K562 (cell line): Measurements from ENCODE around the gene SMIM45. TPM values are rescaled to one million over a fixed set of nuclear protein-coding genes. Genes with fewer than 3 reads are reported as not detected.

Experiments used
- ATAC-seq: fragments of 200-7000 bp; cut with Tn5 transposase; 3 replicates; pipeline ENCODE4 v1.9.1; 2020; ENCODE audit warnings: moderate library complexity
- BruUV-seq: library from RNA; stranded (reverse); fragments of 400-500 nt; replicated peaks from 2 replicates; lab custom pipeline; 2021; lab: Mats Ljungman, UMichigan
- CTCF ChIA-PET: fragments of 300-600 bp; formaldehyde crosslinking; extraction: SDS; loops from one replicate; lab custom pipeline; 2021; ENCODE audit warnings: low intra/inter-chr PET ratio; lab: Yijun Ruan, JAX
- POLR2A ChIA-PET: fragments of 300-600, 350-650 bp; sonication (Branson Sonifier 250); formaldehyde crosslinking; extraction: SDS; loops from one replicate; lab custom pipeline; 2021; ENCODE audit warnings: antibody characterized with exemption, inconsistent platforms; lab: Yijun Ruan, JAX
- DNase-seq, 4 experiments: peaks; one replicate each; pipeline versions ENCODE4 v3.0.0 to v3.0.0-alpha.2; 2011 to 2018; ENCODE audit warnings: low spot score in 3 of 4, mixed read lengths in 3 of 4; ENCODE audit errors: extremely low read depth in 1 of 4
- FAIRE-seq: peaks from 2 replicates; lab custom pipeline; 2011; peaks lifted over from hg19 to GRCh38; lab: Jason Lieb, UNC
- H2AFZ ChIP-seq: 2 replicates; pipeline ENCODE4 v1.6.0; 2011; ENCODE audit warnings: low read depth, low read length, control low read depth, inconsistent platforms
- H3K27ac ChIP-seq: fragments of 200-600 bp; 3 replicates; pipeline ENCODE4 v1.8.0; 2011; ENCODE audit warnings: low read depth, mild to moderate bottlenecking, control low read depth, inconsistent platforms, low read length, moderate library complexity, mixed read lengths; ENCODE audit errors: extremely low read depth
- H3K27me3 ChIP-seq, 2 experiments: fragments of 300-600 bp in 1 of 2; 2 replicates in 1 of 2; 3 replicates in 1 of 2; pipeline versions ENCODE4 v1.6.0 to v1.8.0; 2011; ENCODE audit warnings: inconsistent platforms in 2 of 2, low read length in 2 of 2, mild to moderate bottlenecking in 1 of 2, mixed read lengths in 1 of 2, moderate library complexity in 1 of 2; ENCODE audit not compliant: control insufficient read depth in 2 of 2, insufficient read depth in 2 of 2
- H3K36me3 ChIP-seq: fragments of 300-600 bp; 3 replicates; pipeline ENCODE4 v1.8.0; 2011; ENCODE audit warnings: mild to moderate bottlenecking, low read length, inconsistent platforms; ENCODE audit not compliant: control insufficient read depth, insufficient read depth
- H3K4me1 ChIP-seq, 2 experiments: fragments of 200-600 bp in 1 of 2; replicated peaks in 1 of 2; 2 replicates in 1 of 2; 3 replicates in 1 of 2; pipeline versions ENCODE4 v1.5.1 to v1.8.0; 2011; ENCODE audit warnings: inconsistent platforms in 2 of 2, low read length in 2 of 2, mild to moderate bottlenecking in 1 of 2, mixed read lengths in 1 of 2, moderate library complexity in 1 of 2; ENCODE audit not compliant: control insufficient read depth in 2 of 2, insufficient read depth in 2 of 2
- H3K4me2 ChIP-seq: 2 replicates; pipeline ENCODE4 v1.6.1; 2011; ENCODE audit warnings: low read length, control low read depth, inconsistent platforms, mixed read lengths; ENCODE audit not compliant: insufficient read depth
- H3K4me3 ChIP-seq: fragments of 200-600 bp; sonication (generic), shearing (Covaris generic); 2 replicates; pipeline ENCODE4 v1.5.1; 2016; ENCODE audit warnings: control low read depth, inconsistent platforms
- H3K79me2 ChIP-seq: fragments of 200-600 bp; 3 replicates; pipeline ENCODE4 v1.8.0; 2011; ENCODE audit warnings: low read length, inconsistent platforms; ENCODE audit not compliant: control insufficient read depth, insufficient read depth
- H3K9ac ChIP-seq, 2 experiments: 2 replicates each; pipeline versions ENCODE4 v1.6.0 to v1.6.1; 2011; ENCODE audit warnings: low read depth in 2 of 2, low read length in 2 of 2, control low read depth in 1 of 2, inconsistent platforms in 1 of 2, mild to moderate bottlenecking in 1 of 2, mixed read lengths in 1 of 2; ENCODE audit not compliant: insufficient read depth in 1 of 2
- H3K9me1 ChIP-seq: one replicate; pipeline ENCODE4 v1.6.0; 2011; ENCODE audit warnings: inconsistent platforms, mild to moderate bottlenecking, low read length, moderate library complexity; ENCODE audit not compliant: control insufficient read depth, insufficient read depth
- H3K9me3 ChIP-seq: replicated peaks from 2 replicates; pipeline ENCODE4 v1.5.1; 2011; ENCODE audit warnings: low read depth, low read length, inconsistent platforms; ENCODE audit not compliant: control insufficient read depth, insufficient read depth
- H4K20me1 ChIP-seq: replicated peaks from 2 replicates; pipeline ENCODE4 v1.6.1; 2011; ENCODE audit warnings: low read length, inconsistent platforms, mixed read lengths; ENCODE audit not compliant: control insufficient read depth, insufficient read depth
- CBX2 ChIP-seq: fragments of 200-600 bp; sonication (generic); IDR thresholded peaks from one replicate; pipeline ENCODE4 v1.6.1; 2012; ENCODE audit warnings: mild to moderate bottlenecking, low read length, inconsistent platforms; ENCODE audit not compliant: insufficient read depth, poor library complexity, severe bottlenecking
- MCM3 ChIP-seq: fragments of 450-650 bp; IDR thresholded peaks from 2 replicates; pipeline ENCODE4 v1.6.1; 2016
- MEIS2 ChIP-seq: fragments of 450-650 bp; IDR thresholded peaks from 2 replicates; pipeline ENCODE4 v1.6.1; 2014; ENCODE audit warnings: mild to moderate bottlenecking; ENCODE audit not compliant: partially characterized antibody
- NEUROD1 ChIP-seq: fragments of 150-350 bp; IDR thresholded peaks from 2 replicates; pipeline ENCODE4 v1.6.1; 2014; ENCODE audit warnings: borderline replicate concordance, low read length, low read depth; ENCODE audit not compliant: partially characterized antibody
- POLR2G ChIP-seq: fragments of 200-400 bp; formaldehyde crosslinking; IDR thresholded peaks from 2 replicates; pipeline ENCODE4 v1.6.1; 2017; ENCODE audit warnings: low read depth, mild to moderate bottlenecking, antibody characterized with exemption, low read length, moderate library complexity
- SNRNP70 ChIP-seq: fragments of 200-400 bp; formaldehyde crosslinking; optimal IDR thresholded peaks from 2 replicates; pipeline ENCODE3; 2017; ENCODE audit warnings: low read depth, low read length
- ZFP30 ChIP-seq: fragments of 250-450 bp; sonication (Bioruptor Pico); IDR thresholded peaks from 2 replicates; pipeline ENCODE4 v1.8.0; 2022; ENCODE audit warnings: moderate library complexity, mild to moderate bottlenecking, inconsistent platforms, borderline replicate concordance
- ZNF512 ChIP-seq: IDR thresholded peaks from 2 replicates; pipeline ENCODE4 v1.6.1; 2016; ENCODE audit warnings: missing genetic modification characterization, missing compliant biosample characterization
- ZNF655 ChIP-seq: fragments of 250-450 bp; sonication (Bioruptor Pico); IDR thresholded peaks from 2 replicates; pipeline ENCODE4 v1.5.0; 2021
- WGBS: fragments of 100-300 bp; shearing (Covaris generic); methylation state at CpG from one replicate; pipeline ENCODE4 v1.1.6; 2016; ENCODE audit warnings: low coverage, mixed read lengths; ENCODE audit not compliant: insufficient coverage; ENCODE audit errors: missing lambda C conversion rate; 5-methylcytosine and 5-hydroxymethylcytosine counted together
- in situ Hi-C: fragments of 300-500 bp; cut with MboI; formaldehyde crosslinking; loops from 4 replicates; pipeline ENCODE4 v1.15.0; 2018; ENCODE audit warnings: inconsistent platforms, mixed read lengths
- intact Hi-C: fragments of 100-400 bp; cut with micrococcal nuclease; formaldehyde crosslinking; loops from 2 replicates; pipeline ENCODE4 v1.14.2; 2022
- polyA plus RNA-seq, 8 experiments: library from polyadenylated mRNA; depleted of rRNA in 4 of 8; stranded (reverse) in 5 of 8; unstranded in 3 of 8; fragments of >200 nt; fragmentation: Nextera tagmentation in 2 of 8; fragmentation: Illumina TruSeq in 1 of 8; extraction: Ambion mirVana in 2 of 8; extraction: Trizol in 1 of 8; gene quantifications; 2 replicates each; pipeline versions ENCODE4 v1.2.1 to v1.2.3, GENCODE V29; 2011 to 2014; ENCODE audit warnings: inconsistent platforms in 1 of 8, missing spikeins in 1 of 8
- total RNA-seq, 7 experiments: library from RNA; depleted of rRNA in 6 of 7; stranded (reverse); fragments of >200 nt in 6 of 7; fragmentation: Illumina TruSeq in 2 of 7; extraction: Trizol in 2 of 7; gene quantifications; 2 replicates each; pipeline versions ENCODE4 v1.2.1 to v1.2.3, GENCODE V29; 2011 to 2021; ENCODE audit warnings: low replicate concordance in 1 of 7

Gene SMIM45

DNA sequence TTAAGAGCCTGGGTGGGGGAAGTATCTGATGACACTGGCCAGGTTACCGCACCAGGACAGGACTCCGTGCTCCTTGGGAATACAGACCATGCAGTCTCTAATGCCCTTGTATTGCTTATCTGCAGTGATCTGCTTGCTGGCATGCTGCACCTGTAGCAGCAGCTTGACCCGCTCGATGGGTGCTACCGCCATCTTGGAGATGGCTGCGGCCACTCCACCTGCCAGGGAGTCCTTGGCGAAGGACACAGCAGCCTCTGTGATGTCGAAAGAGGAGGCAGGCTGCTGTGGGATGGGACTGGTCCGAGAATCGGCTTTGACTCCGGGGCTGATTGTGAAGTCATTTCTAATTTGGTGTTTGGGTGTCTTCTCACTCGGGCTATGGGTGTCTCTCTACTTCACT lies 49.8 kb downstream of the SMIM45 start (continued):
- TF ChIP-seq SNRNP70 = no peak
- TF ChIP-seq MCM3 = no peak
- TF ChIP-seq ZNF655 (CRISPR knock-in tag) = no peak
- TF ChIP-seq POLR2G = no peak
- TF ChIP-seq MEIS2 = no peak
- TF ChIP-seq CBX2 = no peak
- no peak for TF ChIP-seq NEUROD1

- Histone ChIP-seq H3K27ac (no peak overlapping the region), H3K9ac (no peak overlapping the region), H3K9me1 (no peaks in the 10 kb centered on the region), H3K4me3 (no peak overlapping the region), H3K4me1 (no peaks in the 10 kb centered on the region), H3K27me3 (no peaks in the 10 kb centered on the region; a peak in 1 of 5 replicates), H3K79me2 (no peaks in the 10 kb centered on the region), H4K20me1 (no peaks in the 10 kb centered on the region), H2AFZ (no peak overlapping the region), H3K36me3 (no peaks in the 10 kb centered on the region), H3K4me2 (no peak overlapping the region), H3K9me3 (no peaks in the 10 kb centered on the region)
- ChIA-PET CTCF (no interaction called here), POLR2A (no interaction called here)
- intact Hi-C loops (no loop called here), in situ Hi-C loops (no loop called here)
- DNase-seq (no peak), FAIRE-seq (no peak), ATAC-seq (no peak)
- WGBS = 0% methylated on average over 2 of the region's 4 CpGs
- TF ChIP-seq ZNF512 (tag) = peak; percentile 35; the same call in 1 of the 2 replicates
- no peak for TF ChIP-seq ZFP30 (CRISPR knock-in tag)
- BruUV-seq = no TSS peak
These were observed 56.0 kb downstream of the SMIM45 start for GRCh38 chr22:42007922-42008321.

Other genes starting within 250 kb of the SMIM45 start
Only the 7 nearest of the 12 such genes appear.
- 26.6 and 38.5 TPM in 2 replicates for gene SREBF2, start 119.0 kb upstream of the SMIM45 start, total RNA-seq (2014; rRNA removed)
- 26.9 and 27.2 TPM in 2 replicates for gene SREBF2, start 119.0 kb upstream of the SMIM45 start, total RNA-seq (2014; rRNA removed; fragmentation: Illumina TruSeq; extraction: Trizol)
- gene SREBF2, start 119.0 kb upstream of the SMIM45 start, total RNA-seq (2015; rRNA removed; fragmentation: Illumina TruSeq; extraction: Trizol) = 22.4 and 24.8 TPM in 2 replicates
- 73.9 and 84.2 TPM in 2 replicates for gene SREBF2, start 119.0 kb upstream of the SMIM45 start, total RNA-seq (2021)
- gene SREBF2, start 119.0 kb upstream of the SMIM45 start, polyA plus RNA-seq (2011; rRNA removed) = 55.3 and 89.8 TPM in 2 replicates
- gene SREBF2, start 119.0 kb upstream of the SMIM45 start, polyA plus RNA-seq (2014; fragmentation: Illumina TruSeq; extraction: Trizol) = 64.5 and 74.3 TPM in 2 replicates
- 1 to 10 TPM; 1.1 TPM for gene SREBF2, start 119.0 kb upstream of the SMIM45 start, polyA plus RNA-seq (2014; fragmentation: Nextera tagmentation; extraction: Ambion mirVana)
- gene SREBF2, start 119.0 kb upstream of the SMIM45 start, polyA plus RNA-seq (2014; rRNA removed) = 62.8 and 63.9 TPM in 2 replicates
- gene SHISA8, start 37.1 kb upstream of the SMIM45 start, total RNA-seq (2014; rRNA removed) = 1.1 and 1.4 TPM in 2 replicates
- gene SHISA8, start 37.1 kb upstream of the SMIM45 start, total RNA-seq (2014; rRNA removed; fragmentation: Illumina TruSeq; extraction: Trizol) = not detected in 2 replicates
- gene SHISA8, start 37.1 kb upstream of the SMIM45 start, total RNA-seq (2015; rRNA removed; fragmentation: Illumina TruSeq; extraction: Trizol) = not detected in 2 replicates
- gene SHISA8, start 37.1 kb upstream of the SMIM45 start, total RNA-seq (2021) = 2.2 TPM in 2 replicates
- gene SHISA8, start 37.1 kb upstream of the SMIM45 start, polyA plus RNA-seq (2011; rRNA removed) = 0.08 and 0.15 TPM in 2 replicates
- not detected in 2 replicates for gene SHISA8, start 37.1 kb upstream of the SMIM45 start, polyA plus RNA-seq (2014; fragmentation: Illumina TruSeq; extraction: Trizol)
- gene SHISA8, start 37.1 kb upstream of the SMIM45 start, polyA plus RNA-seq (2014; fragmentation: Nextera tagmentation; extraction: Ambion mirVana) = under 1 TPM in 1 of 2 experiments, not detected in 1; 0.07 TPM
- 0.50 and 3.3 TPM in 2 replicates for gene SHISA8, start 37.1 kb upstream of the SMIM45 start, polyA plus RNA-seq (2014; rRNA removed)
- 0.50 and 0.69 TPM in 2 replicates for gene TNFRSF13C, start 25.3 kb upstream of the SMIM45 start, total RNA-seq (2014; rRNA removed)
- gene TNFRSF13C, start 25.3 kb upstream of the SMIM45 start, total RNA-seq (2014; rRNA removed; fragmentation: Illumina TruSeq; extraction: Trizol) = 0.44 and 0.48 TPM in 2 replicates
- gene TNFRSF13C, start 25.3 kb upstream of the SMIM45 start, total RNA-seq (2015; rRNA removed; fragmentation: Illumina TruSeq; extraction: Trizol) = 0.30 and 0.47 TPM in 2 replicates
- 1.5 and 1.9 TPM in 2 replicates for gene TNFRSF13C, start 25.3 kb upstream of the SMIM45 start, total RNA-seq (2021)
- 0.53 and 1.3 TPM in 2 replicates for gene TNFRSF13C, start 25.3 kb upstream of the SMIM45 start, polyA plus RNA-seq (2011; rRNA removed)
- 0.59 and 0.66 TPM in 2 replicates for gene TNFRSF13C, start 25.3 kb upstream of the SMIM45 start, polyA plus RNA-seq (2014; fragmentation: Illumina TruSeq; extraction: Trizol)
- gene TNFRSF13C, start 25.3 kb upstream of the SMIM45 start, polyA plus RNA-seq (2014; fragmentation: Nextera tagmentation; extraction: Ambion mirVana) = under 1 TPM; 0.08 to 0.13 TPM
- gene TNFRSF13C, start 25.3 kb upstream of the SMIM45 start, polyA plus RNA-seq (2014; rRNA removed) = 1.1 and 1.3 TPM in 2 replicates
- gene CENPM, start 5.0 kb upstream of the SMIM45 start, total RNA-seq (2014; rRNA removed) = 67.7 and 77.1 TPM in 2 replicates
- gene CENPM, start 5.0 kb upstream of the SMIM45 start, total RNA-seq (2014; rRNA removed; fragmentation: Illumina TruSeq; extraction: Trizol) = 9.9 and 11.3 TPM in 2 replicates
- gene CENPM, start 5.0 kb upstream of the SMIM45 start, total RNA-seq (2015; rRNA removed; fragmentation: Illumina TruSeq; extraction: Trizol) = 32.3 and 33.8 TPM in 2 replicates
- gene CENPM, start 5.0 kb upstream of the SMIM45 start, total RNA-seq (2021) = 36.2 and 37.4 TPM in 2 replicates
- 18.8 and 25.3 TPM in 2 replicates for gene CENPM, start 5.0 kb upstream of the SMIM45 start, polyA plus RNA-seq (2011; rRNA removed)
- 23.6 and 41.3 TPM in 2 replicates for gene CENPM, start 5.0 kb upstream of the SMIM45 start, polyA plus RNA-seq (2014; fragmentation: Illumina TruSeq; extraction: Trizol)
- gene CENPM, start 5.0 kb upstream of the SMIM45 start, polyA plus RNA-seq (2014; fragmentation: Nextera tagmentation; extraction: Ambion mirVana) = 10 to 100 TPM; 19.3 to 36.7 TPM
- gene CENPM, start 5.0 kb upstream of the SMIM45 start, polyA plus RNA-seq (2014; rRNA removed) = 49.6 and 53.0 TPM in 2 replicates
- not detected in 2 replicates for gene SEPTIN3, start 17.3 kb downstream of the SMIM45 start, total RNA-seq (2014; rRNA removed)
- not detected in 2 replicates for gene SEPTIN3, start 17.3 kb downstream of the SMIM45 start, total RNA-seq (2014; rRNA removed; fragmentation: Illumina TruSeq; extraction: Trizol)
- gene SEPTIN3, start 17.3 kb downstream of the SMIM45 start, total RNA-seq (2015; rRNA removed; fragmentation: Illumina TruSeq; extraction: Trizol) = not detected in 2 replicates
- gene SEPTIN3, start 17.3 kb downstream of the SMIM45 start, total RNA-seq (2021) = not detected in 2 replicates
- 0.06 and 0.08 TPM in 2 replicates for gene SEPTIN3, start 17.3 kb downstream of the SMIM45 start, polyA plus RNA-seq (2011; rRNA removed)
- not detected in 2 replicates for gene SEPTIN3, start 17.3 kb downstream of the SMIM45 start, polyA plus RNA-seq (2014; fragmentation: Illumina TruSeq; extraction: Trizol)
- not detected for gene SEPTIN3, start 17.3 kb downstream of the SMIM45 start, polyA plus RNA-seq (2014; fragmentation: Nextera tagmentation; extraction: Ambion mirVana)
- gene SEPTIN3, start 17.3 kb downstream of the SMIM45 start, polyA plus RNA-seq (2014; rRNA removed) = not detected in 2 replicates
- not detected in 2 replicates for gene WBP2NL, start 46.6 kb downstream of the SMIM45 start, total RNA-seq (2014; rRNA removed)
- gene WBP2NL, start 46.6 kb downstream of the SMIM45 start, total RNA-seq (2014; rRNA removed; fragmentation: Illumina TruSeq; extraction: Trizol) = not detected in 2 replicates
- gene WBP2NL, start 46.6 kb downstream of the SMIM45 start, total RNA-seq (2015; rRNA removed; fragmentation: Illumina TruSeq; extraction: Trizol) = not detected in 2 replicates
- gene WBP2NL, start 46.6 kb downstream of the SMIM45 start, total RNA-seq (2021) = not detected in 2 replicates
- not detected in 2 replicates for gene WBP2NL, start 46.6 kb downstream of the SMIM45 start, polyA plus RNA-seq (2011; rRNA removed)
- gene WBP2NL, start 46.6 kb downstream of the SMIM45 start, polyA plus RNA-seq (2014; fragmentation: Illumina TruSeq; extraction: Trizol) = not detected in 2 replicates
- gene WBP2NL, start 46.6 kb downstream of the SMIM45 start, polyA plus RNA-seq (2014; fragmentation: Nextera tagmentation; extraction: Ambion mirVana) = not detected
- not detected in 2 replicates for gene WBP2NL, start 46.6 kb downstream of the SMIM45 start, polyA plus RNA-seq (2014; rRNA removed)
- 19.5 and 20.6 TPM in 2 replicates for gene NAGA, start 118.7 kb downstream of the SMIM45 start, total RNA-seq (2014; rRNA removed)
- 9.9 and 11.5 TPM in 2 replicates for gene NAGA, start 118.7 kb downstream of the SMIM45 start, total RNA-seq (2014; rRNA removed; fragmentation: Illumina TruSeq; extraction: Trizol)
- 15.9 and 16.1 TPM in 2 replicates for gene NAGA, start 118.7 kb downstream of the SMIM45 start, total RNA-seq (2015; rRNA removed; fragmentation: Illumina TruSeq; extraction: Trizol)
- gene NAGA, start 118.7 kb downstream of the SMIM45 start, total RNA-seq (2021) = 20.0 and 20.4 TPM in 2 replicates
- gene NAGA, start 118.7 kb downstream of the SMIM45 start, polyA plus RNA-seq (2011; rRNA removed) = 18.1 and 19.7 TPM in 2 replicates
- 20.6 and 22.1 TPM in 2 replicates for gene NAGA, start 118.7 kb downstream of the SMIM45 start, polyA plus RNA-seq (2014; fragmentation: Illumina TruSeq; extraction: Trizol)
- gene NAGA, start 118.7 kb downstream of the SMIM45 start, polyA plus RNA-seq (2014; fragmentation: Nextera tagmentation; extraction: Ambion mirVana) = 1 to 10 TPM; 6.5 to 7.0 TPM
- 17.4 and 18.7 TPM in 2 replicates for gene NAGA, start 118.7 kb downstream of the SMIM45 start, polyA plus RNA-seq (2014; rRNA removed)